H1 (cell line): Measurements from ENCODE around the gene AFF1. TPM values are rescaled to one million over a fixed set of nuclear protein-coding genes. Genes with fewer than 3 reads are reported as not detected.

Experiments
- CTCF ChIA-PET: fragments of 300-600 bp; sonication (Branson Sonifier 250); formaldehyde crosslinking; loops from one replicate; lab custom pipeline; 2021; ENCODE audit not compliant: partially characterized antibody; lab: Charles Lee
- POLR2A ChIA-PET: fragments of 300-600 bp; sonication (Branson Sonifier 250); formaldehyde crosslinking; loops from one replicate; lab custom pipeline; 2021; ENCODE audit warnings: inconsistent platforms; ENCODE audit not compliant: partially characterized antibody; lab: Charles Lee
- DNase-seq, 2 experiments: peaks; one replicate each; pipeline versions ENCODE4 v3.0.0 to v3.0.0-alpha.2; 2010 to 2022; ENCODE audit warnings: low spot score in 2 of 2, low read depth in 1 of 2, mixed read lengths in 1 of 2
- FAIRE-seq: peaks from 2 replicates; lab custom pipeline; 2011; peaks lifted over from hg19 to GRCh38; lab: Jason Lieb, UNC
- H2AFZ ChIP-seq: 2 replicates; pipeline ENCODE4 v1.8.1; 2012; ENCODE audit warnings: low read length, inconsistent platforms
- H2AK5ac ChIP-seq: 2 replicates; pipeline ENCODE4 v1.6.1; 2013; ENCODE audit warnings: low read depth, low read length
- H2BK120ac ChIP-seq: replicated peaks from 2 replicates; pipeline ENCODE3; 2013; ENCODE audit warnings: low read depth, low read length, inconsistent platforms
- H2BK12ac ChIP-seq: 2 replicates; pipeline ENCODE4 v1.6.1; 2013; ENCODE audit warnings: low read depth, low read length
- H2BK15ac ChIP-seq: 2 replicates; pipeline ENCODE4 v1.6.1; 2013; ENCODE audit warnings: low read length
- H2BK20ac ChIP-seq: 2 replicates; pipeline ENCODE4 v1.6.1; 2013; ENCODE audit warnings: low read length
- H2BK5ac ChIP-seq: 2 replicates; pipeline ENCODE4 v1.6.1; 2013; ENCODE audit warnings: low read depth, low read length
- H3K14ac ChIP-seq: 2 replicates; pipeline ENCODE4 v1.6.1; 2013; ENCODE audit warnings: inconsistent platforms; ENCODE audit not compliant: insufficient read length
- H3K18ac ChIP-seq: 2 replicates; pipeline ENCODE4 v1.6.1; 2013; ENCODE audit warnings: low read length; ENCODE audit errors: extremely low read depth
- H3K23ac ChIP-seq: 2 replicates; pipeline ENCODE4 v1.6.1; 2013; ENCODE audit warnings: inconsistent platforms; ENCODE audit not compliant: insufficient read length
- H3K23me2 ChIP-seq: 2 replicates; pipeline ENCODE4 v1.6.1; 2013; ENCODE audit warnings: low read depth, low read length
- H3K27ac ChIP-seq: 2 replicates; pipeline ENCODE4 v1.6.1; 2011; ENCODE audit warnings: low read depth, low read length, inconsistent platforms
- H3K27me3 ChIP-seq, 4 experiments: replicated peaks in 1 of 4; 1 replicate in 1 of 4; 2 replicates in 3 of 4; pipeline versions ENCODE4 v1.6.1 to v1.8.1; 2011 to 2013; ENCODE audit warnings: low read length in 3 of 4, mild to moderate bottlenecking in 3 of 4, inconsistent platforms in 2 of 4, mixed read lengths in 2 of 4, moderate library complexity in 1 of 4; ENCODE audit not compliant: control insufficient read depth in 3 of 4, insufficient read depth in 3 of 4; ENCODE audit errors: extremely low read depth in 1 of 4
- H3K36me3 ChIP-seq, 4 experiments: 2 replicates each; pipeline versions ENCODE4 v1.6.1 to v1.8.1; 2011 to 2013; ENCODE audit warnings: mild to moderate bottlenecking in 4 of 4, low read length in 3 of 4, moderate library complexity in 2 of 4, control low read depth in 1 of 4, inconsistent platforms in 1 of 4; ENCODE audit not compliant: insufficient read depth in 4 of 4, control insufficient read depth in 2 of 4
- H3K4ac ChIP-seq: replicated peaks from 2 replicates; pipeline ENCODE3; 2013; ENCODE audit warnings: low read length, low read depth, mixed read lengths, inconsistent platforms; ENCODE audit not compliant: insufficient read length
- H3K4me1 ChIP-seq, 4 experiments: replicated peaks in 1 of 4; 1 replicate in 1 of 4; 2 replicates in 3 of 4; pipeline versions ENCODE4 v1.6.1 to v1.8.1; 2011 to 2013; ENCODE audit warnings: low read length in 3 of 4, inconsistent platforms in 2 of 4, mixed read lengths in 1 of 4; ENCODE audit not compliant: insufficient read depth in 4 of 4, control insufficient read depth in 3 of 4
- H3K4me2 ChIP-seq, 2 experiments: 2 replicates each; pipeline versions ENCODE4 v1.6.1 to v1.8.1; 2011 to 2013; ENCODE audit warnings: low read depth in 2 of 2, low read length in 2 of 2, control low read depth in 1 of 2, inconsistent platforms in 1 of 2, mild to moderate bottlenecking in 1 of 2; ENCODE audit not compliant: insufficient read depth in 1 of 2
- H3K4me3 ChIP-seq, 4 experiments: fragments of 200-600, 300-600 bp in 1 of 4; sonication (generic), shearing (Covaris generic), sonication (Bioruptor Twin) in 1 of 4; 2 replicates each; pipeline versions ENCODE4 v1.5.1 to v1.8.1; 2011 to 2016; ENCODE audit warnings: low read length in 4 of 4, low read depth in 3 of 4, control low read depth in 2 of 4, inconsistent platforms in 2 of 4, mild to moderate bottlenecking in 2 of 4, mixed read lengths in 1 of 4, moderate library complexity in 1 of 4; ENCODE audit not compliant: insufficient read depth in 2 of 4; ENCODE audit errors: extremely low read depth in 1 of 4
- H3K56ac ChIP-seq: replicated peaks from 2 replicates; pipeline ENCODE3; 2013; ENCODE audit warnings: low read depth, mild to moderate bottlenecking, mixed read lengths, low read length, inconsistent platforms; ENCODE audit not compliant: insufficient read length
- H3K79me1 ChIP-seq: 2 replicates; pipeline ENCODE4 v1.6.1; 2013; ENCODE audit warnings: low read depth, low read length, control low read depth
- H3K79me2 ChIP-seq, 2 experiments: 2 replicates each; pipeline versions ENCODE4 v1.6.1 to v1.8.1; 2012 to 2013; ENCODE audit warnings: low read length in 2 of 2, mild to moderate bottlenecking in 2 of 2, inconsistent platforms in 1 of 2; ENCODE audit not compliant: insufficient read depth in 2 of 2, control insufficient read depth in 1 of 2
- H3K9ac ChIP-seq, 4 experiments: replicated peaks in 1 of 4; 1 replicate in 1 of 4; 2 replicates in 3 of 4; pipeline versions ENCODE4 v1.6.1 to v1.8.1; 2011 to 2013; ENCODE audit warnings: low read depth in 3 of 4, low read length in 3 of 4, control low read depth in 2 of 4, mild to moderate bottlenecking in 2 of 4, moderate library complexity in 2 of 4, inconsistent platforms in 1 of 4; ENCODE audit errors: extremely low read depth in 1 of 4
- H3K9me3 ChIP-seq, 2 experiments: 2 replicates each; pipeline versions ENCODE4 v1.6.1 to v1.8.1; 2012 to 2013; ENCODE audit warnings: mild to moderate bottlenecking in 2 of 2, moderate library complexity in 2 of 2, control low read depth in 1 of 2, inconsistent platforms in 1 of 2, low read depth in 1 of 2, low read length in 1 of 2, mixed read lengths in 1 of 2; ENCODE audit not compliant: insufficient read depth in 2 of 2
- H4K20me1 ChIP-seq, 2 experiments: replicated peaks in 1 of 2; 2 replicates each; pipeline versions ENCODE3 to v1.8.1; 2011 to 2013; ENCODE audit warnings: inconsistent platforms in 2 of 2, low read length in 2 of 2, mild to moderate bottlenecking in 1 of 2; ENCODE audit not compliant: insufficient read depth in 2 of 2, control insufficient read depth in 1 of 2
- H4K5ac ChIP-seq: 2 replicates; pipeline ENCODE4 v1.6.1; 2013; ENCODE audit warnings: low read length, low read depth, mixed read lengths, inconsistent platforms; ENCODE audit not compliant: insufficient read length
- H4K8ac ChIP-seq: 2 replicates; pipeline ENCODE4 v1.8.0; 2013; ENCODE audit warnings: mild to moderate bottlenecking, moderate library complexity, low read length, inconsistent platforms; ENCODE audit not compliant: insufficient read depth; ENCODE audit errors: extremely low read depth
- H4K91ac ChIP-seq: replicated peaks from 2 replicates; pipeline ENCODE3; 2013; ENCODE audit warnings: low read length, mixed read lengths, inconsistent platforms; ENCODE audit not compliant: insufficient read length
- CBX5 ChIP-seq: fragments of 300-800, 300-1000 bp; sonication (generic); IDR thresholded peaks from 2 replicates; pipeline ENCODE4 v1.7.1; 2016; ENCODE audit warnings: antibody characterized with exemption, low read length, low read depth
- CBX8 ChIP-seq: fragments of 300-800, 300-1000 bp; sonication (generic); IDR thresholded peaks from 2 replicates; pipeline ENCODE4 v1.7.1; 2016; ENCODE audit warnings: low read depth, low read length, borderline replicate concordance
- CEBPB ChIP-seq: IDR thresholded peaks from 2 replicates; pipeline ENCODE4 v1.6.1; 2012; ENCODE audit warnings: low read depth, low read length
- EZH2 ChIP-seq: fragments of 200-600 bp; sonication (generic); IDR thresholded peaks from 2 replicates; pipeline ENCODE4 v1.7.1; 2012; ENCODE audit warnings: low read depth, mild to moderate bottlenecking, moderate library complexity, low read length, inconsistent platforms; ENCODE audit not compliant: severe bottlenecking
- HDAC6 ChIP-seq: IDR thresholded peaks from one replicate; pipeline ENCODE4 v1.7.1; 2012; ENCODE audit warnings: low read depth, mild to moderate bottlenecking, inconsistent platforms, low read length, moderate library complexity
- JUN ChIP-seq: IDR thresholded peaks from 2 replicates; pipeline ENCODE4 v1.6.1; 2011; ENCODE audit warnings: low read depth, mild to moderate bottlenecking, improper control_type of control experiment, low read length
- JUND ChIP-seq: IDR thresholded peaks from 2 replicates; pipeline ENCODE4 v1.6.1; 2011; ENCODE audit warnings: mild to moderate bottlenecking, improper control_type of control experiment, low read length
- POU5F1 ChIP-seq: IDR thresholded peaks from 2 replicates; pipeline ENCODE4 v1.6.1; 2011; ENCODE audit warnings: low read depth, mild to moderate bottlenecking, low read length, moderate library complexity
- RBBP5 ChIP-seq: IDR thresholded peaks from 2 replicates; pipeline ENCODE4 v1.7.1; 2012; ENCODE audit warnings: low read depth, mild to moderate bottlenecking, inconsistent platforms, low read length, moderate library complexity, borderline replicate concordance
- RNF2 ChIP-seq: fragments of 200-900, 300-1000 bp; sonication (generic); IDR thresholded peaks from 2 replicates; pipeline ENCODE4 v1.7.1; 2016; ENCODE audit warnings: borderline replicate concordance, low read depth, mild to moderate bottlenecking, antibody characterized with exemption, low read length; ENCODE audit not compliant: poor library complexity, severe bottlenecking; ENCODE audit errors: missing control alignments
- RXRA ChIP-seq: IDR thresholded peaks from 2 replicates; pipeline ENCODE4 v1.6.1; 2011; ENCODE audit warnings: low read depth, mild to moderate bottlenecking, low read length, moderate library complexity; ENCODE audit not compliant: insufficient read depth
- SIX5 ChIP-seq: IDR thresholded peaks from 2 replicates; pipeline ENCODE4 v1.6.1; 2011; ENCODE audit warnings: mild to moderate bottlenecking, low read depth, low read length
- SP2 ChIP-seq: IDR thresholded peaks from 2 replicates; pipeline ENCODE4 v1.6.1; 2012; ENCODE audit warnings: mild to moderate bottlenecking, low read length, inconsistent platforms
- TAF7 ChIP-seq: optimal IDR thresholded peaks from 2 replicates; pipeline ENCODE3; 2011; ENCODE audit warnings: low read depth, mild to moderate bottlenecking, inconsistent platforms, low read length, moderate library complexity, borderline replicate concordance
- WGBS, 2 experiments: shearing (Covaris generic) in 1 of 2; methylation state at CpG; one replicate each; pipeline versions ENCODE4 v1.1.6 to v1.1.7; 2013 to 2015; ENCODE audit warnings: low lambda C conversion rate in 2 of 2, mixed read lengths in 2 of 2, inconsistent platforms in 1 of 2, low coverage in 1 of 2, missing lambda C conversion rate in 1 of 2; ENCODE audit not compliant: insufficient replicate concordance in 2 of 2, insufficient coverage in 1 of 2, insufficient read length in 1 of 2; ENCODE audit errors: extremely low coverage in 1 of 2, missing lambda C conversion rate in 1 of 2; 5-methylcytosine and 5-hydroxymethylcytosine counted together
- polyA plus RNA-seq, 7 experiments: library from polyadenylated mRNA; depleted of rRNA in 3 of 7; stranded (reverse) in 5 of 7; unstranded in 2 of 7; fragments of >200 nt in 5 of 7; fragments of 200-250 nt in 2 of 7; gene quantifications; 1 replicate in 5 of 7; 2 replicates in 1 of 7; 4 replicates in 1 of 7; pipeline versions ENCODE4 v1.2.1 to v1.2.3, GENCODE V29; 2011 to 2013; ENCODE audit warnings: missing spikeins in 2 of 7, mixed read lengths in 2 of 7
- total RNA-seq: library from RNA; stranded (reverse); fragmentation: NEBNext Ultra II Directional; extraction: Animal tissue kit (Norgen Biotek cat#: 25700); gene quantifications from 2 replicates; pipeline ENCODE4 v1.2.1, GENCODE V29; 2021

AFF1 gene
- total and polyA plus RNA-seq, 2 of the 8 experiments (the other 6 are each of a cell fraction or from before 2014, with no cell fraction given) = 14.8 to 85.5 TPM

DNA sequence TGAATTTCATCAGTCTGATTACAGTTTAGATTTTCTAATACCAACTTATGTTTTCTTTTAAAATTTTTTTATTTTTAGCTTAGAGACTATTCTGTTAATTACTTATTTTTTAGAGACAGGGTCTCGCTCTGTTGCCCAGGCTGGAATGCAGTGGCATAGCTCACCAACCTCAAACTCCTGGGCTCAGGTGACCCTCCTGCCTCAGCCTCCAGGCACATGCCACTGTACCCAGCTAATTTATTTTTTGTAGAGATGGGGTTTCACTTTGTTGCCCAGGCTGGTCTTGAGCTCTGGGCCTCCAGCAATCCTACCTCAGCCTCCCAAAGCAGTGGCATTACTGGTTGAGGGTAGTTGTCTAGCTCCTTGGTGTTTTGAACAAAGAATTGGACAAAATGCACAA lies 183.6 kb downstream of the AFF1 start:
- Histone ChIP-seq H3K23ac (no peak overlapping the region), H3K9ac (no peak overlapping the region), H3K36me3 (peaks cover 6 to 43% (median 18%) of the 10 kb centered on the region in 4 experiments), H3K4ac (no peak overlapping the region), H2BK15ac (no peak overlapping the region), H2AK5ac (no peak overlapping the region), H4K20me1 (peaks cover 1 to 3% of the 10 kb centered on the region in 2 experiments), H2BK20ac (no peak overlapping the region), H3K4me1 (peaks cover 0 to 5% (median 2%) of the 10 kb centered on the region in 4 experiments; a peak in 4 of 7 replicates), H3K4me3 (no peak overlapping the region), H2BK12ac (no peak overlapping the region), H3K4me2 (no peak overlapping the region), H3K56ac (no peak overlapping the region), H4K91ac (no peak overlapping the region), H3K23me2 (no peaks in the 10 kb centered on the region; the same call in 1 of the 2 replicates), H2AFZ (no peak overlapping the region), H3K14ac (no peak overlapping the region), H3K79me1 (no peaks in the 10 kb centered on the region; the same call in 1 of the 2 replicates), H4K5ac (no peak overlapping the region), H3K27ac (no peak overlapping the region), H2BK120ac (no peak overlapping the region), H4K8ac (no peak overlapping the region), H2BK5ac (no peak overlapping the region; the same call in 1 of the 2 replicates), H3K18ac (no peak overlapping the region), H3K27me3 (no peaks in the 10 kb centered on the region), H3K9me3 (no peaks in the 10 kb centered on the region), H3K79me2 (peaks cover 0 to 16% of the 10 kb centered on the region in 2 experiments; a peak in 2 of 4 replicates)
- WGBS, 2 experiments = 91% methylated on average over 1 of the region's 1 CpG; no CpG with 5 or more reads in 1 of the 2 experiments
- FAIRE-seq = no peak
- CTCF ChIA-PET = interaction anchor here (1.2 to 3.2 kb wide), 7 partner anchors 14 to 195 kb away, joined by 3 to 17 read pairs (median 6); no protein-coding TSS in a partner anchor
- no peak for DNase-seq
- POLR2A ChIA-PET = interaction anchor here (1.4 kb wide), 1 partner anchor 174 kb away, joined by 4 read pairs; no protein-coding TSS in a partner anchor
- TF ChIP-seq RBBP5 (no peak), CBX8 (no peak), TAF7 (no peak), POU5F1 (no peak), JUND (no peak), CEBPB (no peak), RNF2 (no peak), SP2 (no peak), HDAC6 (no peak), CBX5 (no peak), EZH2 (no peak), RXRA (no peak), JUN (no peak), SIX5 (no peak)
